KOPT-K1 (cell line): ENCODE data around the gene DYNC2I2.
"Not testable (repeated sequence)": the region's sequence is repeated elsewhere in the genome, so short reads cannot be mapped to it uniquely, and the experiment has no call there.

Experiments
- H3K27ac ChIP-seq: fragments of 200-600 bp; sonication (generic); 2 replicates; pipeline ENCODE4 v1.5.1; 2016; ENCODE audit warnings: antibody characterized with exemption, mild to moderate bottlenecking, low read depth, low read length; ENCODE audit not compliant: poor library complexity, severe bottlenecking
- H3K36me3 ChIP-seq: fragments of 200-600 bp; sonication (generic); 2 replicates; pipeline ENCODE4 v1.5.1; 2017; ENCODE audit warnings: antibody characterized with exemption, mild to moderate bottlenecking, low read length, moderate library complexity; ENCODE audit not compliant: insufficient read depth
- H3K9me3 ChIP-seq: fragments of 200-600 bp; sonication (generic); 2 replicates; pipeline ENCODE4 v1.5.1; 2017; ENCODE audit warnings: antibody characterized with exemption, low read length, mild to moderate bottlenecking; ENCODE audit not compliant: insufficient read depth, poor library complexity, severe bottlenecking

DYNC2I2 gene

DNA sequence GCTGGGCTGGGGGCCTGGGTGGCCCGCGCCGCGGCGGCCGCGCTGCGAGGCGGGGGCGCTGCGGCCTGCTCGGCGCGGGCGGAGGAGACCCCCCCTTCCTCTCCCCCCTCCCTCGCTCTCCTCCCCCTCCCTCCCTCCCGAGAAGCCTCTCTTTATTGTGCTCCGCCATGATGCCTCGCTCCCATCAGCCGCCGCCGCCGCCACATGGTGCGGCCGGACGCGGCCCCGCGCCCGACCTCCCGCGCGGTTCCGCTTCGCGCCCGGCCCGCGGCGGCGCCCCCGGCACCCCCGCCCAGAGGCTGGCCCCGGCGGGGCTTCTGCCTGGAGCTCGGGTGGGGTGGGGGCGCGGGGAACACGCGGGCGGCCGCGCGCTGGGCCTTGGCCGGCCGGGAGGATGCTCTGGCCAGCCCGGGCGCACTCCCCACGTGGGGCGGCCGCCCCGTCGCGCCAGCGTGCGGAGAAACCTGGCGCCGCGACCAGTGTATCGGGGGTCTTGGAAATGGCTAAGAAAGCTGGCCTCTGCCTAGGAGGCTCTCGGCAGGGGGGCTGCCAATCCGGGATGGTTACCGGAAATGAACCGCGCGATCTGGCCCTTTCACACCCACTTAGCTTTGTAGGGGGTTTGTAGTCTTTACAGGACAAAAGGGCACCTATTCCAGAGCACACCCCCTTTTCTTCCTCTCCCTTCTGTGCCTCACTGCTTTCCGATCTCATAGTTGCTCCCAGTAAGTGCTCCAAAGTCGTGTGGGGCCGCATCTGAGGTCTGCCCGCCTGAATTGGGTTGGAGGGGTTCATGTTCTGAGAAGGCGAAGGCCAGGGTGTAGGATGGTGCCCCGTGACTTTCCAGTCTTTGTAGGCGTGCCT, 33.4 kb upstream of the DYNC2I2 start:
- H3K9me3 ChIP-seq = no peaks in the 10 kb centered on the region
- peak overlapping the region; percentile 86 for H3K27ac ChIP-seq
- H3K36me3 ChIP-seq = peaks cover 45% of the 10 kb centered on the region

GRCh38 chr9:128689293-128689774, 32.7 kb upstream of the DYNC2I2 start:
- Histone ChIP-seq H3K36me3 (peaks cover 40% of the 10 kb centered on the region), H3K9me3 (no peaks in the 10 kb centered on the region), H3K27ac (peak overlapping the region; percentile 94)

GRCh38 chr9:128688501-128689292, 32.0 kb upstream of the DYNC2I2 start, which contains the start of gene SET:
Gene SET (plus strand): TSS chr9:128689222. CDS start chr9:128689583, 361 bp downstream.
- Histone ChIP-seq H3K9me3 (no peaks in the 10 kb centered on the region), H3K36me3 (peaks cover 34% of the 10 kb centered on the region), H3K27ac (peak within 1 kb of the TSS; percentile 94)

DNA sequence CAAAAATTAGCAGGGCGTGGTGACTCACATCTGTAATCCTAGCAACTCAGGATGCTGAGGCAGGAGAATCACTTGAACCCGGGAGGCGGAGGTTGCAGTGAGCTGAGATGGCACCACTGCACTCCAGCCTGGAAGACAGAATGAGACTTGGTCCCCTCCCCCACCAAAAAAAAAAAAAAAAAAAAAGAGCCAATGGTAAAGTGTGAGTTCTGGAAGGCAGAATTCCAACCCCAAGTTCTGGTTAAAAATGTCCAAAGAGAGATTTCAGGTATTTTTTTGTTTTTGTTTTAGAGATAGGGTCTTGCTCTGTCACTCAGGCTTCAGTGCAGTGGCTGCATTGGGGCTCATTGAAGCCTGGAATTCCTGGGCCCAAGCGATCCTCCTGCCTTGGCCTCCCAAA, 30.8 kb upstream of the DYNC2I2 start:
- Histone ChIP-seq H3K9me3 (no peaks in the 10 kb centered on the region), H3K27ac (peak overlapping the region; percentile 94), H3K36me3 (peaks cover 21% of the 10 kb centered on the region)

- Histone ChIP-seq H3K36me3 (peaks cover 6% of the 10 kb centered on the region; the same call in 1 of the 2 replicates), H3K27ac (peak overlapping the region; percentile 77), H3K9me3 (no peaks in the 10 kb centered on the region)
These were observed 29.2 kb upstream of the DYNC2I2 start for GRCh38 chr9:128685636-128686489.

- H3K36me3 ChIP-seq = no peaks in the 10 kb centered on the region
- peak overlapping the region; percentile 77 for H3K27ac ChIP-seq
These were observed 27.9 kb upstream of the DYNC2I2 start for GRCh38 chr9:128684325-128685199.

DNA sequence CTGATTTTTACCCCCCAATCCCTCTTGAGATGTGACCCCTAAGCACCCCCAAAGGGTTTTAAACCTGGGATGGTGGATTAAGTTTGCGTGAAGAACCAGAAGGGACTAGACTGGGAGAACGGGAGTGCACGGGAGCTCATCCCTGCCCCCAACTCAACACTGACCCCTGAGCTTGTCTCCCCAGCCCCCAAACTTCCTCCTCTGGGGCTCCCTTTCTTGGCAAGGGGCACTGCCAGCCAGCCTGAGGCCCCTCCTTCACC, 27.3 kb upstream of the DYNC2I2 start:
- H3K27ac ChIP-seq = peak overlapping the region; percentile 77
- H3K36me3 ChIP-seq = no peaks in the 10 kb centered on the region

More at GRCh38 chr9:128684325-128685199, 27.9 kb upstream of the DYNC2I2 start:
- no peaks in the 10 kb centered on the region for H3K9me3 ChIP-seq

GRCh38 chr9:128683340-128684064, 26.9 kb upstream of the DYNC2I2 start:
- Histone ChIP-seq H3K36me3 (no peaks in the 10 kb centered on the region), H3K27ac (peak overlapping the region; percentile 77), H3K9me3 (no peaks in the 10 kb centered on the region)

More for the DNA sequence above, 27.3 kb upstream of the DYNC2I2 start:
- H3K9me3 ChIP-seq = no peaks in the 10 kb centered on the region

GRCh38 chr9:128677794-128678193, 21.1 kb upstream of the DYNC2I2 start:
- H3K27ac ChIP-seq = no peak overlapping the region
- H3K9me3 ChIP-seq = no peaks in the 10 kb centered on the region

GRCh38 chr9:128675382-128675781, 18.7 kb upstream of the DYNC2I2 start:
- Histone ChIP-seq H3K27ac (no peak overlapping the region), H3K36me3 (no peaks in the 10 kb centered on the region)

More at GRCh38 chr9:128677794-128678193, 21.1 kb upstream of the DYNC2I2 start:
- H3K36me3 ChIP-seq = no peaks in the 10 kb centered on the region

GRCh38 chr9:128669786-128670185, 13.1 kb upstream of the DYNC2I2 start:
- Histone ChIP-seq H3K9me3 (no peaks in the 10 kb centered on the region), H3K36me3 (no peaks in the 10 kb centered on the region), H3K27ac (no peak overlapping the region)

More at GRCh38 chr9:128675382-128675781, 18.7 kb upstream of the DYNC2I2 start:
- H3K9me3 ChIP-seq = no peaks in the 10 kb centered on the region

DNA sequence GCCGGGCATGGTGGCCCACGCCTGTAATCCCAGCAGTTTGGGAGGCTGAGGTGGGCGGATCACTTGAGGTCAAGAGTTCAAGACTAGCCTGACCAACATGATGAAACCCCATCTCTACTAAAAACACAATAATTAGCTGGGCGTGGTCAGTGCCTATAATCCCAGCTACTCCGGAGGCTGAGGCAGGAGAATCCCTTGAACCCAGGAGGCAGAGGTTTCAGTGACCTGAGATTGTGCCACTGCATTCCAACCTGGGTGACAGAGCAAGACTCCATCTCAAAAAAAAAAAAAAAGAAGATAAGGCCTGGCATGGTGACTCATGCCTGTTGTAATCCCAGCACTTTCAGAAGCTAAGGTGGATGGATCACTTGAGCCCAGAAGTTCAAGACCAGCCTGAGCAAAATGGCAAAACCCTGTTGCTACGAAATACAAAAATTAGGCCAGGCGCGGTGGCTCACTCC, 9.9 kb upstream of the DYNC2I2 start:
- H3K36me3 ChIP-seq, H3K9me3 ChIP-seq, H3K27ac ChIP-seq: not testable (repeated sequence)

- no peaks in the 10 kb centered on the region for H3K9me3 ChIP-seq
- H3K36me3 ChIP-seq = peaks cover 8% of the 10 kb centered on the region; the same call in 1 of the 2 replicates
- no peak overlapping the region for H3K27ac ChIP-seq
These were observed 1.1 kb upstream of the DYNC2I2 start for GRCh38 chr9:128657796-128658195.
